HCT116 (cell line): ENCODE data around the gene AIF1L. TPM values are rescaled to one million over a fixed set of nuclear protein-coding genes. Genes with fewer than 3 reads are reported as not detected.
A peak's percentile ranks its signal among the peaks of the same experiment; 100 is the strongest.

Experiments
- ATAC-seq: fragments of 200-7000 bp; cut with Tn5 transposase; 2 replicates; pipeline ENCODE4 v1.9.1; 2020; ENCODE audit warnings: mild to moderate bottlenecking, moderate library complexity
- BruUV-seq: library from RNA; stranded (reverse); fragments of 400-500 nt; replicated peaks from 2 replicates; lab custom pipeline; 2021; lab: Mats Ljungman, UMichigan
- CTCF ChIA-PET: fragments of 300-600 bp; sonication (Branson Sonifier 250); formaldehyde crosslinking; loops from one replicate; lab custom pipeline; 2021; ENCODE audit warnings: antibody characterized with exemption; lab: Charles Lee
- POLR2A ChIA-PET: fragments of 300-600, 350-600 bp; sonication (Branson Sonifier 250); formaldehyde crosslinking; loops from one replicate; lab custom pipeline; 2021; ENCODE audit warnings: antibody characterized with exemption; lab: Charles Lee
- RAD21 ChIA-PET, 2 experiments: fragments of 300-600 bp; sonication (Branson Sonifier 250); formaldehyde crosslinking; loops; one replicate each; lab custom pipeline; 2023; ENCODE audit warnings: low total read pairs in 2 of 2; ENCODE audit not compliant: uncharacterized antibody in 2 of 2, unreplicated experiment in 2 of 2, low non-redundant PET in 1 of 2; lab: Charles Lee
- DNase-seq: peaks from one replicate; pipeline ENCODE4 v3.0.0-alpha.2; 2010; ENCODE audit warnings: low read depth, low spot score
- H2AFZ ChIP-seq: fragments of 200-600 bp; shearing (Covaris generic), sonication (generic); 2 replicates; pipeline ENCODE4 v1.6.1; 2017; ENCODE audit warnings: low read depth, mixed run types, mixed read lengths, antibody characterized with exemption, low read length; ENCODE audit not compliant: poor library complexity, severe bottlenecking
- H3K27ac ChIP-seq: 2 replicates; pipeline ENCODE4 v1.5.1; 2012; ENCODE audit warnings: low read depth, low read length
- H3K27me3 ChIP-seq: fragments of 200-600 bp; sonication (generic); 2 replicates; pipeline ENCODE4 v1.6.1; 2016; ENCODE audit warnings: mixed run types, low read length, mixed read lengths; ENCODE audit not compliant: insufficient read depth
- H3K36me3 ChIP-seq, 2 experiments: fragments of 200-500 bp in 1 of 2; fragments of 200-600 bp in 1 of 2; sonication (Bioruptor generic) in 1 of 2; sonication (generic) in 1 of 2; 2 replicates each; pipeline versions ENCODE4 v1.5.1 to v1.6.1; 2014 to 2016; ENCODE audit warnings: low read length in 2 of 2, inconsistent platforms in 1 of 2, mixed read lengths in 1 of 2, mixed run types in 1 of 2; ENCODE audit not compliant: insufficient read depth in 2 of 2, control insufficient read depth in 1 of 2
- H3K4me1 ChIP-seq, 2 experiments: fragments of 200-600 bp in 1 of 2; sonication (generic) in 1 of 2; 2 replicates each; pipeline versions ENCODE4 v1.5.1 to v1.6.1; 2012 to 2017; ENCODE audit warnings: low read length in 2 of 2, inconsistent platforms in 1 of 2, mild to moderate bottlenecking in 1 of 2, mixed read lengths in 1 of 2, mixed run types in 1 of 2, moderate library complexity in 1 of 2; ENCODE audit not compliant: insufficient read depth in 2 of 2, control insufficient read depth in 1 of 2
- H3K4me2 ChIP-seq: fragments of 200-600 bp; sonication (generic); 2 replicates; pipeline ENCODE4 v1.6.1; 2017; ENCODE audit warnings: mixed run types, low read length, mixed read lengths
- H3K4me3 ChIP-seq, 2 experiments: fragments of 200-600 bp in 1 of 2; sonication (generic) in 1 of 2; replicated peaks in 1 of 2; 2 replicates each; pipeline ENCODE4 v1.5.1; 2011 to 2016; ENCODE audit warnings: low read length in 2 of 2, control low read depth in 1 of 2, low read depth in 1 of 2, mild to moderate bottlenecking in 1 of 2, mixed read lengths in 1 of 2, mixed run types in 1 of 2
- H3K79me2 ChIP-seq: fragments of 200-600 bp; sonication (generic); 2 replicates; pipeline ENCODE4 v1.6.1; 2017; ENCODE audit warnings: mild to moderate bottlenecking, mixed run types, low read length, moderate library complexity, mixed read lengths; ENCODE audit not compliant: insufficient read depth
- H3K9ac ChIP-seq: fragments of 200-600 bp; sonication (generic); 2 replicates; pipeline ENCODE4 v1.6.1; 2016; ENCODE audit warnings: low read length, mixed read lengths
- H3K9me2 ChIP-seq: fragments of 200-600 bp; sonication (generic), shearing (Covaris generic); 2 replicates; pipeline ENCODE4 v1.6.1; 2017; ENCODE audit warnings: mixed run types, mild to moderate bottlenecking, moderate library complexity; ENCODE audit not compliant: insufficient read depth
- H3K9me3 ChIP-seq, 2 experiments: fragments of 200-500 bp in 1 of 2; fragments of 200-600 bp in 1 of 2; sonication (Bioruptor generic) in 1 of 2; sonication (generic) in 1 of 2; 2 replicates each; pipeline ENCODE4 v1.6.1; 2014 to 2017; ENCODE audit warnings: low read length in 2 of 2, mixed read lengths in 2 of 2, inconsistent platforms in 1 of 2, low read depth in 1 of 2, mild to moderate bottlenecking in 1 of 2, mixed run types in 1 of 2, moderate library complexity in 1 of 2; ENCODE audit not compliant: control insufficient read depth in 1 of 2, insufficient read depth in 1 of 2
- H4K20me1 ChIP-seq: fragments of 200-600 bp; sonication (generic), shearing (Covaris generic); 2 replicates; pipeline ENCODE4 v1.6.1; 2017; ENCODE audit warnings: mixed run types, mild to moderate bottlenecking, moderate library complexity; ENCODE audit not compliant: insufficient read depth
- EGR1 ChIP-seq: IDR thresholded peaks from 2 replicates; pipeline ENCODE4 v1.6.1; 2012; ENCODE audit warnings: low read depth
- FOSL1 ChIP-seq: IDR thresholded peaks from 2 replicates; pipeline ENCODE4 v1.6.1; 2012; ENCODE audit warnings: low read depth
- POLR2AphosphoS5 ChIP-seq: IDR thresholded peaks from 2 replicates; pipeline ENCODE4 v1.6.1; 2011; ENCODE audit warnings: mild to moderate bottlenecking, low read depth, low read length, moderate library complexity
- SIN3A ChIP-seq: IDR thresholded peaks from 2 replicates; pipeline ENCODE4 v1.6.1; 2012; ENCODE audit warnings: low read depth
- SRF ChIP-seq: IDR thresholded peaks from 2 replicates; pipeline ENCODE4 v1.6.1; 2012; ENCODE audit warnings: low read depth
- TCF7L2 ChIP-seq: IDR thresholded peaks from 2 replicates; pipeline ENCODE4 v1.7.0; 2011; ENCODE audit warnings: borderline replicate concordance, inconsistent platforms; ENCODE audit not compliant: insufficient read depth, insufficient read length; ENCODE audit errors: extremely low read depth
- intact Hi-C: fragments of 100-400 bp; cut with micrococcal nuclease; formaldehyde crosslinking; loops from 2 replicates; pipeline ENCODE4 v1.10.0; 2022
- total RNA-seq: library from RNA; stranded (reverse); gene quantifications from one replicate; pipeline ENCODE4 v1.2.1, GENCODE V29; 2021; ENCODE audit not compliant: unreplicated experiment
- TF ChIP-seq, protein P1 (sequence below), 3 experiments: fragments of 200-600 bp in 1 of 3; sonication (generic) in 1 of 3; IDR thresholded peaks in 2 of 3; conservative IDR thresholded peaks in 1 of 3; 2 replicates each; pipeline ENCODE4 v1.5.1; 2012 to 2017; ENCODE audit warnings: low read depth in 2 of 3, low read length in 2 of 3, antibody characterized with exemption in 1 of 3, borderline replicate concordance in 1 of 3, control low read depth in 1 of 3, mild to moderate bottlenecking in 1 of 3, mixed read lengths in 1 of 3, mixed run types in 1 of 3, moderate library complexity in 1 of 3; ENCODE audit not compliant: insufficient read depth in 1 of 3
- TF ChIP-seq, protein P2 (sequence below): IDR thresholded peaks from 2 replicates; pipeline ENCODE4 v1.6.1; 2012; ENCODE audit warnings: low read depth

Gene AIF1L
- total RNA-seq, 1 experiment from 2014 or later = 34.0 TPM

DNA sequence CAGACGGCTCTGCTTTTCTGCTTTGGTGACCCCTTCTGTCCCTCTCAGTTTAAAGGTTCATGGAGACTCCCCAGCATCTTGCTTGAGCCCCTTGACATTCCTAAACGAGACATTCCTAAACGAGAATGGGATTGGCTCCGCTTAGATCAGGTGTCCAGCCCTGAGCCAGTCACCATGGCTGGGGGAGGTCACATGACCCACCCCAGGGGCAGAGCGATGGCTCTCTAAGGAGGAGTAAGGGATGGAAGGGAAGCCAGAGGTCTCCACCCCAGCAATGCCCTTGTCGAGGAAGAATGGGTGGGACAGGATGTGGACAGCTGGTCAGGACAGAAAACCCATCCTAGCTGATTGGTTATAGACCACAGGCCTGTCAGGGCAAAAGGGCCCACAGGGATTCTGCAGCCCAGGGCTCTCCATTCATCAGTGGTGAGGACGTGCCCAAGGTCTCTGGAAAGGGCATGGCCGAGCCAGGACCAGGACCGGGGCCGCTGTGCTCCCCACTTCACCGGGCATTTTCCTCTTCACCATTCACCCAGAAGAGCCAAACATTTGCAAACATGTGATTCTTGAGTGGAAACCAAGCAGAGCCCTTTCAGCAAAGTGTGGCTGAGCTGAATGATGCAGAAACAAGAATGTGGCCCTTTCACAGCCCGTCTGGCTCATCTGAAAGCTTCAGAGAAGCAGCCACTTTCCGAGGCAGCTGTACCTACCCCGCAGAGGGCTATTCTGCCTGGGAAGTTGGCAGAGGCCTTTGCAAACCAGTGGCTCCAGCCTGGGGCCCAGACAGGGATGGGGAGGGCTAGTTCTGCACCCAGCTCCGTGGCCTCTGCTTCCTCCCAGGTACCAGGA, 19.8 kb upstream of the AIF1L start:
- H3K9me3 ChIP-seq = no peaks in the 10 kb centered on the region
- no peaks in the 10 kb centered on the region for H4K20me1 ChIP-seq
- H3K27me3 ChIP-seq = no peaks in the 10 kb centered on the region
- H3K4me1 ChIP-seq = no peaks in the 10 kb centered on the region
- ChIA-PET POLR2A (no interaction called here), CTCF (no interaction called here), RAD21 (no interaction called here)
- intact Hi-C loops = no loop called here
- no peak overlapping the region for H3K9ac ChIP-seq
- TF ChIP-seq TCF7L2 (no peak), SRF (no peak), FOSL1 (no peak), EGR1 (no peak), POLR2AphosphoS5 (no peak), SIN3A (no peak)
- TF ChIP-seq, protein P1, sequence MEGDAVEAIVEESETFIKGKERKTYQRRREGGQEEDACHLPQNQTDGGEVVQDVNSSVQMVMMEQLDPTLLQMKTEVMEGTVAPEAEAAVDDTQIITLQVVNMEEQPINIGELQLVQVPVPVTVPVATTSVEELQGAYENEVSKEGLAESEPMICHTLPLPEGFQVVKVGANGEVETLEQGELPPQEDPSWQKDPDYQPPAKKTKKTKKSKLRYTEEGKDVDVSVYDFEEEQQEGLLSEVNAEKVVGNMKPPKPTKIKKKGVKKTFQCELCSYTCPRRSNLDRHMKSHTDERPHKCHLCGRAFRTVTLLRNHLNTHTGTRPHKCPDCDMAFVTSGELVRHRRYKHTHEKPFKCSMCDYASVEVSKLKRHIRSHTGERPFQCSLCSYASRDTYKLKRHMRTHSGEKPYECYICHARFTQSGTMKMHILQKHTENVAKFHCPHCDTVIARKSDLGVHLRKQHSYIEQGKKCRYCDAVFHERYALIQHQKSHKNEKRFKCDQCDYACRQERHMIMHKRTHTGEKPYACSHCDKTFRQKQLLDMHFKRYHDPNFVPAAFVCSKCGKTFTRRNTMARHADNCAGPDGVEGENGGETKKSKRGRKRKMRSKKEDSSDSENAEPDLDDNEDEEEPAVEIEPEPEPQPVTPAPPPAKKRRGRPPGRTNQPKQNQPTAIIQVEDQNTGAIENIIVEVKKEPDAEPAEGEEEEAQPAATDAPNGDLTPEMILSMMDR (IDR thresholded peaks at IDR 0.05 in 2 of 3, conservative IDR thresholded peaks at IDR 0.05 in 1 of 3; ENCODE audit: borderline replicate concordance in 1 of 3, insufficient read depth in 1 of 3, low read depth in 2 of 3, low read length in 2 of 3) = no peak
- TF ChIP-seq, protein P2, sequence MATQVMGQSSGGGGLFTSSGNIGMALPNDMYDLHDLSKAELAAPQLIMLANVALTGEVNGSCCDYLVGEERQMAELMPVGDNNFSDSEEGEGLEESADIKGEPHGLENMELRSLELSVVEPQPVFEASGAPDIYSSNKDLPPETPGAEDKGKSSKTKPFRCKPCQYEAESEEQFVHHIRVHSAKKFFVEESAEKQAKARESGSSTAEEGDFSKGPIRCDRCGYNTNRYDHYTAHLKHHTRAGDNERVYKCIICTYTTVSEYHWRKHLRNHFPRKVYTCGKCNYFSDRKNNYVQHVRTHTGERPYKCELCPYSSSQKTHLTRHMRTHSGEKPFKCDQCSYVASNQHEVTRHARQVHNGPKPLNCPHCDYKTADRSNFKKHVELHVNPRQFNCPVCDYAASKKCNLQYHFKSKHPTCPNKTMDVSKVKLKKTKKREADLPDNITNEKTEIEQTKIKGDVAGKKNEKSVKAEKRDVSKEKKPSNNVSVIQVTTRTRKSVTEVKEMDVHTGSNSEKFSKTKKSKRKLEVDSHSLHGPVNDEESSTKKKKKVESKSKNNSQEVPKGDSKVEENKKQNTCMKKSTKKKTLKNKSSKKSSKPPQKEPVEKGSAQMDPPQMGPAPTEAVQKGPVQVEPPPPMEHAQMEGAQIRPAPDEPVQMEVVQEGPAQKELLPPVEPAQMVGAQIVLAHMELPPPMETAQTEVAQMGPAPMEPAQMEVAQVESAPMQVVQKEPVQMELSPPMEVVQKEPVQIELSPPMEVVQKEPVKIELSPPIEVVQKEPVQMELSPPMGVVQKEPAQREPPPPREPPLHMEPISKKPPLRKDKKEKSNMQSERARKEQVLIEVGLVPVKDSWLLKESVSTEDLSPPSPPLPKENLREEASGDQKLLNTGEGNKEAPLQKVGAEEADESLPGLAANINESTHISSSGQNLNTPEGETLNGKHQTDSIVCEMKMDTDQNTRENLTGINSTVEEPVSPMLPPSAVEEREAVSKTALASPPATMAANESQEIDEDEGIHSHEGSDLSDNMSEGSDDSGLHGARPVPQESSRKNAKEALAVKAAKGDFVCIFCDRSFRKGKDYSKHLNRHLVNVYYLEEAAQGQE = no peak
- H3K36me3 ChIP-seq = no peaks in the 10 kb centered on the region
- H3K79me2 ChIP-seq = no peaks in the 10 kb centered on the region
- no peak overlapping the region for H3K27ac ChIP-seq
- no peak overlapping the region for H3K4me3 ChIP-seq
- no TSS peak for BruUV-seq
- ATAC-seq = 0 out of 2 replicates have a peak, but pooled peaks have one; percentile 45
- H3K4me2 ChIP-seq = no peak overlapping the region
- no peaks in the 10 kb centered on the region for H3K9me2 ChIP-seq
- H2AFZ ChIP-seq = no peak overlapping the region
- DNase-seq = no peak
